ENCODE measurements around the gene CNIH3. TPM values are rescaled to one million over a fixed set of nuclear protein-coding genes. Genes with fewer than 3 reads are reported as not detected.

Gene CNIH3
- total RNA-seq, 2 donors from 2014 or later = 0.33 to 1.3 TPM

- no peak overlapping the region for H3K4me3 ChIP-seq
- H3K36me3 ChIP-seq = no peaks in the 10 kb centered on the region
- H3K27ac ChIP-seq = no peak overlapping the region
- no peaks in the 10 kb centered on the region for H3K4me1 ChIP-seq
- TF ChIP-seq, protein P1, sequence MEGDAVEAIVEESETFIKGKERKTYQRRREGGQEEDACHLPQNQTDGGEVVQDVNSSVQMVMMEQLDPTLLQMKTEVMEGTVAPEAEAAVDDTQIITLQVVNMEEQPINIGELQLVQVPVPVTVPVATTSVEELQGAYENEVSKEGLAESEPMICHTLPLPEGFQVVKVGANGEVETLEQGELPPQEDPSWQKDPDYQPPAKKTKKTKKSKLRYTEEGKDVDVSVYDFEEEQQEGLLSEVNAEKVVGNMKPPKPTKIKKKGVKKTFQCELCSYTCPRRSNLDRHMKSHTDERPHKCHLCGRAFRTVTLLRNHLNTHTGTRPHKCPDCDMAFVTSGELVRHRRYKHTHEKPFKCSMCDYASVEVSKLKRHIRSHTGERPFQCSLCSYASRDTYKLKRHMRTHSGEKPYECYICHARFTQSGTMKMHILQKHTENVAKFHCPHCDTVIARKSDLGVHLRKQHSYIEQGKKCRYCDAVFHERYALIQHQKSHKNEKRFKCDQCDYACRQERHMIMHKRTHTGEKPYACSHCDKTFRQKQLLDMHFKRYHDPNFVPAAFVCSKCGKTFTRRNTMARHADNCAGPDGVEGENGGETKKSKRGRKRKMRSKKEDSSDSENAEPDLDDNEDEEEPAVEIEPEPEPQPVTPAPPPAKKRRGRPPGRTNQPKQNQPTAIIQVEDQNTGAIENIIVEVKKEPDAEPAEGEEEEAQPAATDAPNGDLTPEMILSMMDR (IDR thresholded peaks at IDR 0.05) = no peak
- no peaks in the 10 kb centered on the region for H3K9me3 ChIP-seq
- DNase-seq (ENCODE audit: low spot score) = no peak
- H3K27me3 ChIP-seq = no peaks in the 10 kb centered on the region
Observed at GRCh38 chr1:224786533-224787250, 170.6 kb downstream of the CNIH3 start.

DNA sequence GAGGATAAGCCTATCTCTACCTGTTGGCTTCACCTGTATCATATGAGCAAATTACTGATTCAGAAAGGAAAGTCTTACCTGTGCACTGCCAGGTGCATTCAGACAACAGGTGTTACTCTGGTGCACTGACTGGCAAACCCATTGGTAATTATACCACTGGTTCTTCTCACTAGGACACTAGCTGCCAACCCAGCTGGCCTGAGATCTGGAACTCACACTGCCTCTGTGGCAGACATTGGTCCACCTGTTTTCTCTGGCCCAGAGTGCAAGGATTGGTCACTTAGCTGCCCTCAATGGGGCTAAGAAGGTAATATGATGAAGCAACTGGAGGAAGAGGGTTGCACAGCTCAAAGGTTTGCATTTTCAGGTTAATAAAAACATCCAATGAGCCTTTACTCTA lies 173.2 kb downstream of the CNIH3 start:
- H3K4me1 ChIP-seq = no peaks in the 10 kb centered on the region
- H3K36me3 ChIP-seq = no peaks in the 10 kb centered on the region
- no peaks in the 10 kb centered on the region for H3K27me3 ChIP-seq
- no peaks in the 10 kb centered on the region for H3K9me3 ChIP-seq
- H3K4me3 ChIP-seq = no peak overlapping the region
- TF ChIP-seq, protein P1 (IDR thresholded peaks at IDR 0.05) = no peak
- no peak for DNase-seq (ENCODE audit: low spot score)
- H3K27ac ChIP-seq = no peak overlapping the region

Other genes with a start within 250 kb of the CNIH3 start
- 10 to 100 TPM; 44.6 to 54.5 TPM for gene WDR26, start 181.5 kb upstream of the CNIH3 start, total RNA-seq